Measurements from ENCODE around the gene ERC1.

GRCh38 chr12:1273051-1273450 lies 282.0 kb downstream of the ERC1 start:
- TF ChIP-seq POLR2AphosphoS5 (IDR thresholded peaks at IDR 0.05; ENCODE audit: low read depth, low read length), result no peak
- TF ChIP-seq POLR2A (IDR thresholded peaks at IDR 0.05; ENCODE audit: low read depth, low read length), result no peak
- TF ChIP-seq TAF1 (IDR thresholded peaks at IDR 0.05; ENCODE audit: low read depth, low read length), result no peak
- TF ChIP-seq POU2F2 (IDR thresholded peaks at IDR 0.05; ENCODE audit: low read depth, low read length), result no peak
- TF ChIP-seq PAX5 (IDR thresholded peaks at IDR 0.05; ENCODE audit: insufficient read depth, low read length, severe bottlenecking), result no peak
